ENCODE data around the gene BASP1.

BASP1 gene

GRCh38 chr5:17217493-17218352 is at the start of gene BASP1:
Gene BASP1, plus strand, starts transcription at chr5:17217631. Its CDS starts 57,586 bp downstream, at chr5:17275217.
- DNase-seq (ENCODE audit: low read depth): no peak

GRCh38 chr5:17169507-17169906 is 47.9 kb upstream of the BASP1 start:
- no peak for DNase-seq (ENCODE audit: low read depth)

GRCh38 chr5:17172791-17173190 is 44.6 kb upstream of the BASP1 start:
- DNase-seq (ENCODE audit: low read depth): no peak

GRCh38 chr5:17174965-17175364 is 42.5 kb upstream of the BASP1 start:
- no peak for DNase-seq (ENCODE audit: low read depth)

GRCh38 chr5:17177501-17178372 is 39.7 kb upstream of the BASP1 start:
- no peak for DNase-seq (ENCODE audit: low read depth)

GRCh38 chr5:17178373-17178675 is 39.1 kb upstream of the BASP1 start:
- DNase-seq (ENCODE audit: low read depth): no peak

GRCh38 chr5:17180330-17180843 is 37.0 kb upstream of the BASP1 start:
- no peak for DNase-seq (ENCODE audit: low read depth)

- peak; percentile 82 for DNase-seq (ENCODE audit: low read depth)
Measured at GRCh38 chr5:17180864-17181723, 36.3 kb upstream of the BASP1 start.

GRCh38 chr5:17182494-17182893 is 34.9 kb upstream of the BASP1 start:
- no peak for DNase-seq (ENCODE audit: low read depth)

- no peak for DNase-seq (ENCODE audit: low read depth)
Measured at GRCh38 chr5:17182981-17183380, 34.5 kb upstream of the BASP1 start.

- DNase-seq (ENCODE audit: low read depth): no peak
Measured at GRCh38 chr5:17183831-17184230, 33.6 kb upstream of the BASP1 start.

GRCh38 chr5:17184588-17184987 is 32.8 kb upstream of the BASP1 start:
- DNase-seq (ENCODE audit: low read depth): no peak

GRCh38 chr5:17185349-17185748 is 32.1 kb upstream of the BASP1 start:
- no peak for DNase-seq (ENCODE audit: low read depth)

GRCh38 chr5:17185773-17186172 is 31.7 kb upstream of the BASP1 start:
- peak; percentile 91 for DNase-seq (ENCODE audit: low read depth)

GRCh38 chr5:17186256-17186655 is 31.2 kb upstream of the BASP1 start:
- no peak for DNase-seq (ENCODE audit: low read depth)

- DNase-seq (ENCODE audit: low read depth): no peak
Measured at GRCh38 chr5:17187011-17187785, 30.2 kb upstream of the BASP1 start.

- no peak for DNase-seq (ENCODE audit: low read depth)
Measured at GRCh38 chr5:17187786-17188170, 29.7 kb upstream of the BASP1 start.

- peak; percentile 54 for DNase-seq (ENCODE audit: low read depth)
Measured at GRCh38 chr5:17189381-17190036, 27.9 kb upstream of the BASP1 start.

GRCh38 chr5:17190242-17190778 is 27.1 kb upstream of the BASP1 start:
- DNase-seq (ENCODE audit: low read depth): peak; percentile 64

- no peak for DNase-seq (ENCODE audit: low read depth)
Measured at GRCh38 chr5:17190799-17191391, 26.5 kb upstream of the BASP1 start.
